Muscle of arm (tissue), 12 donors: Measurements from ENCODE around the gene GP2. TPM values are rescaled to one million over a fixed set of nuclear protein-coding genes. Genes with fewer than 3 reads are reported as not detected.
A peak's percentile ranks its signal among the peaks of the same experiment; 100 is the strongest.

Experiments
- DNase-seq: peaks from one replicate; pipeline ENCODE4 v3.0.0-alpha.2; 2013
- polyA plus RNA-seq, 12 donors: library from polyadenylated mRNA; unstranded; fragments of 120-200 nt; gene quantifications; one replicate each; pipeline ENCODE4 v1.2.1, GENCODE V29; 2013; ENCODE audit not compliant: insufficient read length in 12 of 12

GP2 gene
- polyA plus RNA-seq, 12 donors, result not detected

DNA sequence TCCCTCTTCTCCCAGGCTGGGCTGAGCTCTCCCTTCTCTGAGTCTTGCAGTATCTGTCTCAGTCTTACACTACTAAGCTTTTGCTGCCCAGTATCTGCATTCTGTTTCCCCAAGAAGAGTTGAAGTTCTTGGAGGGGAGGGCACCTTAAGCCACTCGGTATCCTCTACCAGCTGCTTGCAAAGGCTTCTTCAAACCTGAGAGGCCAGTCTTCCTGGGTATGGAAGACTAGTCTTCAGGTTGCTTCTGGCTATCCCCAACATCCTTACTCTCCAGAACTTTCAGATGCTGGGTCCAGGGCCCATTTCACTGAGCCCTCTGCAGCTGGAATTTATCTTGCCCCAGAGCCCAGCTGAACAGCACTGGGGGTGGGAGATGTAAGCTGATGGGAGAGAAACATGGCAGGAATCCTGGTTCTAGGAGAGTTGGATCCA lies 20.1 kb downstream of the GP2 start:
- no peak for DNase-seq

- DNase-seq, result no peak
Observed at GRCh38 chr16:20306401-20306800, 20.9 kb downstream of the GP2 start.

DNA sequence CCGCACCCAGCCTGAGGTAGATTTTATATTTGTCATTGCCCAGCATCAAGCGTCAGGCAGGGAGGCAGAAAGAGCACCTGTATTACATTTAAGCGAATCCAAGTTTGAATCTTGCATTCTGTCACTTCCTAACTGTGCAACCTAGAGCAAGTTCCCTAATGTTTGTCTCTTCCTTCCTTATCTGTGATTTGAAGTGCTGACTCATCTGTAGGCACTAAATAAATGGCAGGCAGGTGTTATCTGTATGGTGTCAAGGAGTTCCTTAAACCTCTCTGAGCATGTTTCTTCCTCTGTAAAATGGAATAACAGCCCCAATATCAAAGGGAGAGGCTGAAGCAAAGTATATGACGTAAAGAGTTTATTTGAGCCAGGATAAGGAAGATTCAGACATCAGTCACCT lies 24.3 kb downstream of the GP2 start:
- no peak for DNase-seq

DNA sequence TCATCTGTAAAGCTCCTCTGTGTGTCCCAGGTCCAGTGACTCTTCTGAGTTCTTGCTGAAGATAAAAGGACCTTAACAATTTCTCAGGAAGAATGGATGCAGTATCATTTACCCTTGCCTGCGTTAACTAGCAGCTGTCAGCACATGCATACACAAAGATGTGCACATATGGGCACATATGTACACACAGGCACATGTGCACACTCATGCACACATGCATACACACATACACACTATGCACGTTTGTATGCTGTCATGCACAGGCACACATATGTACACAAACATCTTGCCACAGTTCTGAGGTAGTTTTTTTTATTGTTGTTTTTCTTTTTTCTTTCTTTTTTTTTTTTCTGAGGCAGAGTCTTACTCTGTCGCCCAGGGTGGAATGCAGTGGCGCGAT lies 24.9 kb downstream of the GP2 start:
- DNase-seq, result no peak

DNA sequence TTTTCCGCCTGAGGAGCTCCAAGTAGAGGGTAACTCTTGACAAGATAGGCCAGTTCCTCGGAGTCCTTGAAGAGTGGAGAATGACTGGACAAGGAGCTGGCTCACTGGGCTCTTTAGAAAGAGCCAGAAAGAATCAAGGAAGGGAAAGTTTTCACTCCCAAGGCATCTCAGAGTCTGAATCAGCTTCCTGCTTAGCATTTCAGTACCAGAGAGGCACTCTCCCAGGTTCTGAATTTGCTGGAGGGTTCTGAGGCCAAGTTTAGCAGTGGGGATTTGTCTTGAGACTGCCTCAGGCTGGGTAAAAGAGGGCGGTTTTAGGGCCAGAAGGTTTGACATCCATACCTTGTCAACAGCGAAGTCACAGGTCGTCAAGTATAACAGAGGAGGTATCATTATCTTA lies 25.5 kb downstream of the GP2 start:
- DNase-seq, result no peak

DNA sequence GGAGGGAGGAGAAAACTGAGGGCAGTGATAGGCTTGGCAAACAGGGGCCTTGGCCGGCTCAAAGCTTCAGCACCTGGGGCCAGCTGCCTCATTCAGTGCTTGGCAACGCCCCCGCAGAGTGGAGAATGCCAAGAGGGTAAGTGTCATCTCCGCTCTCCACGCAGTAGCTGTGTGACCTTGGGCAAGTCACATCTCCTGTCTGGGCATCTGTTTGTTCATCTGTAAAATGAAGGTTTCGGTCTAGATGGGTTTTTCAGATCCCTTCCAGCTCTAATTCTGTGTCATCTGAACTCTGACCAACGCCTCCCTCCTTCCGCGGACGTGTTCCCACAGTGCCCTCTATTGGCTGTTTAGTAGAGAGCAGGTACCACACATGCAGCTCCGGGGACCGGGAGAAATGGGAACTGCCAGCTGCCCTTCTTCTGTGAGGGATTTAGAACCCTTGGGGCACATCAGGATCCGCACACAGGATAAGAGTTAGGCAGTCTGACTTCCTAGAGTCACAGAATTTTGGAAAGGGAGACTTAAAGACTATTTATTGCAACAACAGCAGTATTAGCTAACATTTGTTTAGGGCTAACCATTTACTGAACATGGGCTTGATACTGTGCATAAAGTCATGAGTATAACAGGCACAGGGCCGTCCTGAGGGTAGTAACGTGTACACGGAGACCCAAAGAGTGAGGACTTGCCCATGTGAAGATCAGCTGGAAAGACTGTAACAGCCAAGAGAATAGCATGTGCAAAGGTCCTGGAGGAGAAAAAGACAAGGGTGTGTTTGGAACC lies 26.8 kb downstream of the GP2 start:
- peak; percentile 13 for DNase-seq

DNA sequence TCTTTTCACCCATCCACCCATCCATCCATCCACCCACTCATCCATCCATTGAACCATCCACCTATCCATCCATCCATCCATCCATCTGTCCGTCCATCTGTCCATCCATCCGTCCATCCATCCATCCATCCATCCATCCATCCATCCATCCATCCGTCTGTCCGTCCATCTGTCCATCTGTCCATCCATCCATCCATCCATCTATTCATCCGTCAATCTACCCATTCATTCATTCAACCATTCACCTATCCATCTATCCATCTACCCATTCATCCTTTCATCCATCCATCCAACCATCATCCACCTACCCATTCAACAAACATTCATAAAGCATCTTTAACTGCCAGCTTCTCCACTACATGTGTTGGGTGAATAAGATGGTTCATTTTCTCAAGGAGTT lies 28.9 kb downstream of the GP2 start:
- no peak for DNase-seq

GRCh38 chr16:20291208-20292206 lies 35.8 kb downstream of the GP2 start:
- DNase-seq, result no peak

GRCh38 chr16:20289571-20289970 lies 37.7 kb downstream of the GP2 start:
- DNase-seq, result no peak

DNA sequence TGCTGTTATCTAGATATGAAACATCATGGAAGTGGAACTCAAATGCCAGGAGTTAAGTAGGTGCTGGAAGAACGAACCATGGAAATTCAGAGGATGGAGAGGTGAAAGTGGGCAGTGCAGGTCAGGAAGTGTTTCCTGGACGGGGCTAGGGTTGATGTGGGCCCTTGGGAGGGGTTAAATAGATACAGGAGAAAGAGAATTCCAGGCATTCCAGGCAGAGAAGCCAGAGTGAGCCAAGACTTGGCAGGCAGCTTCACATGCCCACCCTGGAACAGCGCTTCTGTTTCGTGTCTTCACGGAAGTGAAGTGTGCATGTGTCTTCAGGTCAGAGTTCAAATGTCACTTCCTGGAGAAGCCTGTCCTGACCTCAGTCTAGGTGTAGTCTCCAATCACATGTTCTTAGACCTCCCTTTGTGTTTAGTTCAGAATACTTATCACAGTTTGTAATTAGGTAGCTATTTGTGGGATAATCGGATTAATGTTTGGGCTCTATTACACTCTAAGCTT lies 41.3 kb downstream of the GP2 start:
- DNase-seq, result no peak

- no peak for DNase-seq
Observed at GRCh38 chr16:20280259-20280658, 47.1 kb downstream of the GP2 start.

DNA sequence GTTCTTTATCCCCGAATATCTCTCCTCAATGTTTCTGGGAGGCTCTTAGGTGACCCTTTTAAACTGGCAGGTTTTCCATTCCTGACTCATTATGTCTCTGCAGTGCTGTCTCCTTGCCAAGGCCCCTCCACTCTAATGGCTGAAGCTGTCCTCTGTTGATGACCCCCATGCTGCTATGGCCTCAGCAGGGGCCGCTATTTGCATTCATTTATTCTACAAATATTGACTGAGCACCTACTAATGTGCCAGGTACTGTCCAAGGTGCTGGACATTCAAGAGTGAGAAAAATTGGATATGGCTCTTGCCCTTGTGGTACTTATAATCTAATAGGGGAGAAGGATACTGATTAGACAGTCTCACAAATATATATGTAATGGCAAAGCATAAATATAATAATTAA lies 55.4 kb downstream of the GP2 start:
- no peak for DNase-seq

DNA sequence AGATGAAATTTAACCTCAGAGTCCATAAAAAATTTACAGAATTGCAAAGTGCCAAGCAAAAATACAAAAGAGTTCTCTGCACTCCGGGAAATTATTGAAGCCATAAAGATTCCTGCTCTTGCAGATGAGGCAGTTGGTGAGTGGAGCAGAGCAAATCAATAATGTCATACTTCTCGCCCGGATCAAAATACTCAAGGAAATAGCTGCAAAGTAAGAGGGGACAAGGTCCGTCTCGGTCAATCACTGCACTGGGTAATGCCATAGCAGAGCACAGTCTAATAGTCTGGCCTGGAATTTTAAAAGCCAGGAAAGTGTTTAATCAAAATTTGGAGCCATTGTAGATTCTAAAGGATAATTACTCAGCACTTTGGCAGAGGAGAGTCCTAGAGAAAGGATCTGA lies 58.9 kb downstream of the GP2 start:
- DNase-seq, result no peak

GRCh38 chr16:20265019-20265418 lies 62.3 kb downstream of the GP2 start:
- no peak for DNase-seq

- DNase-seq, result no peak
Observed at GRCh38 chr16:20263138-20263855, 64.0 kb downstream of the GP2 start.

GRCh38 chr16:20262248-20262647 lies 65.1 kb downstream of the GP2 start:
- no peak for DNase-seq

GRCh38 chr16:20260215-20261009 lies 66.9 kb downstream of the GP2 start:
- no peak for DNase-seq
